ENCODE measurements around the gene VAV1.

Gene VAV1, protein sequence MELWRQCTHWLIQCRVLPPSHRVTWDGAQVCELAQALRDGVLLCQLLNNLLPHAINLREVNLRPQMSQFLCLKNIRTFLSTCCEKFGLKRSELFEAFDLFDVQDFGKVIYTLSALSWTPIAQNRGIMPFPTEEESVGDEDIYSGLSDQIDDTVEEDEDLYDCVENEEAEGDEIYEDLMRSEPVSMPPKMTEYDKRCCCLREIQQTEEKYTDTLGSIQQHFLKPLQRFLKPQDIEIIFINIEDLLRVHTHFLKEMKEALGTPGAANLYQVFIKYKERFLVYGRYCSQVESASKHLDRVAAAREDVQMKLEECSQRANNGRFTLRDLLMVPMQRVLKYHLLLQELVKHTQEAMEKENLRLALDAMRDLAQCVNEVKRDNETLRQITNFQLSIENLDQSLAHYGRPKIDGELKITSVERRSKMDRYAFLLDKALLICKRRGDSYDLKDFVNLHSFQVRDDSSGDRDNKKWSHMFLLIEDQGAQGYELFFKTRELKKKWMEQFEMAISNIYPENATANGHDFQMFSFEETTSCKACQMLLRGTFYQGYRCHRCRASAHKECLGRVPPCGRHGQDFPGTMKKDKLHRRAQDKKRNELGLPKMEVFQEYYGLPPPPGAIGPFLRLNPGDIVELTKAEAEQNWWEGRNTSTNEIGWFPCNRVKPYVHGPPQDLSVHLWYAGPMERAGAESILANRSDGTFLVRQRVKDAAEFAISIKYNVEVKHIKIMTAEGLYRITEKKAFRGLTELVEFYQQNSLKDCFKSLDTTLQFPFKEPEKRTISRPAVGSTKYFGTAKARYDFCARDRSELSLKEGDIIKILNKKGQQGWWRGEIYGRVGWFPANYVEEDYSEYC

DNA sequence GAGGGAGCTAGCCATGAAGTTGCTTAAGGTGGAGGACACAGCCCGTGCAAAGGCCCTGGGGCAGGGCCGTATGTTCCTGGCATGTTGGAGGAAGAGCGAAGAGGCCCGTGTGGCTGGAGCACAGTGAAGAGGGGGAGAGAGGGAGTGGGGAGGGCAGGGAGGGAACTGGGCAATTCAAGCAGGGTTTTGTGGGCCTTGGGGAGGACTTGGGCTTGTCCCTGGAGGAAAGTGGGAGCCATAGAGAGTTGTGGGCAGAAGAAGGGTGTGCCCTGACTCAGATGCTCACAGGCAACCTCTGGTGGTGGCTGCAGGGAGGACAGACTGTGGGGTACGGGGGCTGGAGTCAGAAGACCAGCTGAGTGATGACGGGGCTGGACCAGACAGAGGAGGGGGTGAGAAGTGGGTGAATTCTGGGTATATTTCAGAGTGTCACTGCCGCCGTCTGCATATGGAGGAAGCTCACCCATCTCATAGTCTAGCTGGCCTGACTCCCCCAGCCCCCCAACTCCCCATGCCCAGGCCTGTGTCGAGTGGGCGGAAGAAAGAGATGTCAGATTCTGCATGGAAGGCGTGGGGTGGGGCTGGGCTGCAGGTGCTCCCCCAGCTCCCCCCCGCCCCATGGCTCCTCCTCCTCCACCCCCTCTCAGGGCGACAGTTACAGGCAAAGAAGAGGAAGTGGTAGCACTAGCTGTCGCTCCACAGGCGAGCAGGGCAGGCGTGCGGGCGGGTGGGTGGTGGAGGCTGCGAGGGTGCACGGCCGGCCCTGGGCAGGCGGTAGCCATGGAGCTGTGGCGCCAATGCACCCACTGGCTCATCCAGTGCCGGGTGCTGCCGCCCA, at the start of gene VAV1:
TSS of gene VAV1 (plus strand) at position 681 of the 838 bp plus-strand sequence. CDS start at position 781, 100 bp downstream.
- no peaks in the 10 kb centered on the region for H3K9me3 ChIP-seq (ENCODE audit: low read length)
- no peak within 1 kb of the TSS for H3K27ac ChIP-seq (ENCODE audit: low read depth, low read length)
- no peak within 1 kb of the TSS for H3K9ac ChIP-seq (ENCODE audit: low read length)
- no peaks in the 10 kb centered on the region for H3K36me3 ChIP-seq (ENCODE audit: insufficient read depth, low read length)
- H3K27me3 ChIP-seq (ENCODE audit: control insufficient read depth in 1 of 2, insufficient read depth in 2 of 2, low read length in 2 of 2): peaks cover 9 to 20% of the 10 kb centered on the region in 2 donors
- no peaks in the 10 kb centered on the region for H3K4me1 ChIP-seq (ENCODE audit: insufficient read depth, low read length)
- H3K4me3 ChIP-seq (ENCODE audit: low read depth in 1 of 2, low read length in 2 of 2): peak within 1 kb of the TSS; percentile 14 to 20

DNA sequence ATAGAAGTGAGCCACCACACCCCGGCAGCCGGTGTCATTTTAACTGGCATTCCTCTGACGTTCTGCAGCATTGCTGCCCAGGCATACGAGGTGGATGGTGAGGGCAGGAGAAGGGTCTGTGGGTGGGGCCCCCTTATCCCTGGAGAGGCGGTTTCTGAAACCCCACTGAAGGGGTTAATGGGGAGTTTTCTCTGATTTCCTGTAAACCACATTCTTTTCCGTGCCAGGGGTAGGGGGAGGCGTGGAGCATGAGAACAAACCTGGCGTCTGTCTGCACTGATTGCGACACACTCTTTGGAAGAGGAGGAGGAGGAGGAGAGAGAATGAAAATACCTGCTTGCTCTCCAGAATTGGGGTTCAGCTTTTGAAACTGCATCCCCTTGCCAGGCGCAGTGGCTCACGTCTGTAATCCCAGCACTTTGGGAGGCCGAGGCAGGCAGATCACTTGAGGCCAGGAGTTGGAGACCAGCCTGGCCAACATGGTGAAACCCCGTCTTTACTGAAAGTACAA, 49.3 kb upstream of the VAV1 start:
- no peaks in the 10 kb centered on the region for H3K36me3 ChIP-seq (ENCODE audit: insufficient read depth, low read length)
- H3K9me3 ChIP-seq (ENCODE audit: low read length): no peaks in the 10 kb centered on the region
- no peak overlapping the region for H3K9ac ChIP-seq (ENCODE audit: low read length)
- H3K27ac ChIP-seq (ENCODE audit: low read depth, low read length): no peak overlapping the region
- H3K4me3 ChIP-seq (ENCODE audit: low read depth in 1 of 2, low read length in 2 of 2): peak overlapping the region in 1 of 2 donors; percentile 18
- H3K4me1 ChIP-seq (ENCODE audit: insufficient read depth, low read length): no peaks in the 10 kb centered on the region
- no peaks in the 10 kb centered on the region for H3K27me3 ChIP-seq (ENCODE audit: control insufficient read depth in 1 of 2, insufficient read depth in 2 of 2, low read length in 2 of 2)

DNA sequence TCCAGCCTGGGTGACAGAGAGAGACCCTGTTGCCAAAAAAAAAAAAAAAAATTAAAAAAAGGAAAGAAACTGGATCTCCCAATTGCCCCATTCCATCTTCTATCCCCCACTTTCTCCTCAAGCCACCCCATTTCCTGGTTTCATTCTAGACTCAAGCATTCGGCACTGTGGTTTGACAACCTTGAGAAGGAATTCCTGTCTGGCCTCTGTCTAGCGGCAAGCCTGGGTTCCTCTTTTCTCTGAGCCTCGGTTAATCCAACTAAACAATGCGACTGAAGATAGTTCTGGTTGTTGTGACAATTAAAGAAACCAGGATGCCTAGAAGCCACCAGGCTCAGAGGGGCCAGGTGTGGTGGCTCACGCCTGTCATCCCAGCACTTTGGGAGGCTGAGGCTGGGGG, 48.8 kb upstream of the VAV1 start:
- H3K9ac ChIP-seq (ENCODE audit: low read length): no peak overlapping the region
- H3K27me3 ChIP-seq (ENCODE audit: control insufficient read depth in 1 of 2, insufficient read depth in 2 of 2, low read length in 2 of 2): no peaks in the 10 kb centered on the region
- H3K4me1 ChIP-seq (ENCODE audit: insufficient read depth, low read length): no peaks in the 10 kb centered on the region
- H3K4me3 ChIP-seq (ENCODE audit: low read depth in 1 of 2, low read length in 2 of 2): no peak overlapping the region
- H3K9me3 ChIP-seq (ENCODE audit: low read length): no peaks in the 10 kb centered on the region
- no peaks in the 10 kb centered on the region for H3K36me3 ChIP-seq (ENCODE audit: insufficient read depth, low read length)
- H3K27ac ChIP-seq (ENCODE audit: low read depth, low read length): no peak overlapping the region

DNA sequence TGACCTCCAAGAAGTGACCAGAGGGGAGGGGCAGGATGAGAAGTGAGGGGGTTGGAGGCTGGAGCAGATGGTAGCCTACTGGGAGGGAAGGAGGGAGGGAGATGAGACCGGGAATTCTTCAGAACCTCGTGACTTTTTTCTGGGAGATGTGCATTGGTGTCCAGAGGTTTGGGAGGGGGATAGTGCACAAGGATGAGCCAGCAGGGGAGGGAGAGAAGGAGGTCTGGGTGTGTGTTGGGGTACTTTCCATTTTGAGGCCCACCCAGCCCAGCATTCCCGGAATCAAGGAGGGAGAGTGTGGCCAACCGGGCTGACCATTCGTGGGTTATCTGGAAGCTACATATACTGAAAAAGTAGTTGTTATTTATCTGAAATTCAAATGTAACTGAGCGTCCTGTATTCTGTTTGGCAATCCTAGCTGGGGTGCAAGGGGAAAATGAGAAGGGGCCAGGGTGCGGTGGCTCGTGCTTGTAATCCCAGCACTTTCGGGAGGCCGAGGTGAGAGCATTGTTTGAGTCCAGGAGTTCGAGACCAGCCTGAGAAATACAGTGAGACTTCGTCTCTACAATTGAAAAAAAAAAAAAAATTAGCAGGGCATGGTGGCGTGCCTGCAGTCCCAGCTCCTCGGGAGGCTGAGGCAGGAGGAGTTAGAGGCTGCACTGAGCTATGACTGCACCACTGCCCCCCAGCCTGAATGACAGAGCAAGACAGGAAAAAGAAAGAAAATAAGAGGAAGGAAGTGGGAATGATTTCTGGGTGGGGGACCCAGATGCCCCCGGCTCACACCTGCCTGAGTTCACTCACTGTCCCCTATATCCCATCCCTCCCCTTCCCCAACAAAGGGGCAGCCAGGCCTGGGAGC, 47.6 kb upstream of the VAV1 start:
- Histone ChIP-seq H3K27me3 (ENCODE audit: control insufficient read depth in 1 of 2, insufficient read depth in 2 of 2, low read length in 2 of 2) (no peaks in the 10 kb centered on the region), H3K4me1 (ENCODE audit: insufficient read depth, low read length) (no peaks in the 10 kb centered on the region), H3K36me3 (ENCODE audit: insufficient read depth, low read length) (no peaks in the 10 kb centered on the region), H3K27ac (ENCODE audit: low read depth, low read length) (no peak overlapping the region), H3K9ac (ENCODE audit: low read length) (no peak overlapping the region), H3K4me3 (ENCODE audit: low read depth in 1 of 2, low read length in 2 of 2) (no peak overlapping the region), H3K9me3 (ENCODE audit: low read length) (no peaks in the 10 kb centered on the region)

DNA sequence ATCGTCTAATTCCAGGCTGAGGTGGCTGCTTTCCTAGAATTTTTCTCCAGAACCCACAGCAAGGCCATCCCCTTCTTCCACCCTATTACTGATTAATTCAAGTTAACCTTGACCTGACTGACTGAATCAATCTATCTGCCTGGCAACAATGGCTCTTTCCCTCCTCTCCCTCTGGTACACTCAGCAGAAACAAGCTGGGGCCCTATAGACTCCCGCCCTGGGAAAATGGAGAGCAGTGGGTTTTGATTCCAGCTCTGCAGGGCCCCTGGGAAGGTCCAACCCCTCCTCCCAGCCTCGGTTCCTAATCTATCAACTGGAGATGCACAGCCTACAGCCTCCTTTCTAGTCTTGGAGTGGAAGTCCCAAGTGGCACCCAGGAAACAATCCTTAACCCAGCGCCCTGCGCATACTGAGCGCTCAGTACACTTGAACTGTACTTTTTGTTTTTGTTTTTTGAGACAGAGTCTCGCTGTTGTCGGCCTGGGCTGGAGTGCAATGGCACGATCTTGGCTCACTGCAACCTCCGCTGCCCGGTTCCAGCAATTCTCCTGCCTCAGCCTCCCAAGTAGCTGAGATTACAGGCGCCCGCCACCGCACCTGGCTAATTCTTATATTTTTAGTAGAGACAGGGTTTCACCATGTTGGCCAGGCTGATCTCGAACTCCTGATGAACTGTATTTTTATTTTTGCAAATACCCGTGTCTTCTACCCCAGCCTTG, 46.8 kb upstream of the VAV1 start:
- no peaks in the 10 kb centered on the region for H3K27me3 ChIP-seq (ENCODE audit: control insufficient read depth in 1 of 2, insufficient read depth in 2 of 2, low read length in 2 of 2)
- no peaks in the 10 kb centered on the region for H3K4me1 ChIP-seq (ENCODE audit: insufficient read depth, low read length)
- no peak overlapping the region for H3K9ac ChIP-seq (ENCODE audit: low read length)
- no peak overlapping the region for H3K27ac ChIP-seq (ENCODE audit: low read depth, low read length)
- no peak overlapping the region for H3K4me3 ChIP-seq (ENCODE audit: low read depth in 1 of 2, low read length in 2 of 2)
- H3K36me3 ChIP-seq (ENCODE audit: insufficient read depth, low read length): no peaks in the 10 kb centered on the region
- H3K9me3 ChIP-seq (ENCODE audit: low read length): no peaks in the 10 kb centered on the region

DNA sequence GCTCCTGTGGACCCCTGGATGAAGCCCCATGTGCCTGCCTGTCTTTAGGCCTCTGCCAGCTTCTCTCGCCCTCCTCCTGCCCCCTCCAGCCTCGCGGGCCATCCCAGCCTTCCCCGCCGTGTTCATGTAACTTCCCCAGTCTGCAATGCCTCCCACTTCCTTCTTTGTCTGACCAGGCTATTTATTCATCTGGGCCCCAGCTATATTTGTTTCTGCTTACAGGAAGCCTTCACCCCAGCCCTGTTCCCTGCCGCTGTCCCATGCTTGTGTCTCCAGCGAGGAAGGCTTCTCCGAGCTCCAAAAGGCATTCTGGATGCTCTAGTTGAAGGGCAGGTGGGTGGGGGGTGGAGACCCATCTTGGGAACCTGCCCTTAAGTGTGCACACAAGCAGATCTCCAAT, 44.2 kb upstream of the VAV1 start:
- H3K4me3 ChIP-seq (ENCODE audit: low read depth in 1 of 2, low read length in 2 of 2): no peak overlapping the region
- peaks cover 15% of the 10 kb centered on the region for H3K36me3 ChIP-seq (ENCODE audit: insufficient read depth, low read length)
- H3K9ac ChIP-seq (ENCODE audit: low read length): no peak overlapping the region
- no peak overlapping the region for H3K27ac ChIP-seq (ENCODE audit: low read depth, low read length)
- no peaks in the 10 kb centered on the region for H3K27me3 ChIP-seq (ENCODE audit: control insufficient read depth in 1 of 2, insufficient read depth in 2 of 2, low read length in 2 of 2)
- H3K9me3 ChIP-seq (ENCODE audit: low read length): no peaks in the 10 kb centered on the region
- no peaks in the 10 kb centered on the region for H3K4me1 ChIP-seq (ENCODE audit: insufficient read depth, low read length)

DNA sequence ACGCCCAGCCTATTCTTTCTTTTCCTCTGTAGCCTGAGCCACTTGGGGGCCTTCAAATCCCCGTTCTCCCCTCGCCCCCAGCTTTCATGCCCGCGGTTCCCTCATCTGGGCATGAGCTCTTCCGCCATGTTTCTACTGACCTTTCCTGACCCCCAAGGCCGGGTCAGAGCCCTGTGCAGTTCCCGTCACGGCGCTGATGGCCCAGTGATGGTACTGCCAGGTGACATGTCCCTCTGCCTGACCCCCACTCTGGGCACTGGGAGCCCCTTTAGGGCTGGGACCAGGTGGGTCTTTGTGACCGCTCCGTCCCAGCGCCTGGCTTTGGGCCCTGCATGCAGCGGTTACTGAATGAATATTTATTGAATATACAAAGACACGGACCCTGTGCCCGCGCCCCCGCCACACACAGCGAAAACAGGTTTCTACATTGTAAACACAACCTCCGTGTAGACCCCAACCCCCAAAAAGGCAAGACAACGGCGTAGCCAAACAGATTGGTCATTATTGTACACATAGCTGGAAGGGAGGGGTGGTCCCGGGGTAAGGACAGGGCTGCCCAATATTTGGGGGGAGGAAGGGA, 42.8 kb upstream of the VAV1 start:
- H3K27me3 ChIP-seq (ENCODE audit: control insufficient read depth in 1 of 2, insufficient read depth in 2 of 2, low read length in 2 of 2): no peaks in the 10 kb centered on the region
- no peak overlapping the region for H3K9ac ChIP-seq (ENCODE audit: low read length)
- H3K4me3 ChIP-seq (ENCODE audit: low read depth in 1 of 2, low read length in 2 of 2): no peak overlapping the region
- peaks cover 15% of the 10 kb centered on the region for H3K36me3 ChIP-seq (ENCODE audit: insufficient read depth, low read length)
- H3K27ac ChIP-seq (ENCODE audit: low read depth, low read length): no peak overlapping the region
- no peaks in the 10 kb centered on the region for H3K9me3 ChIP-seq (ENCODE audit: low read length)
- H3K4me1 ChIP-seq (ENCODE audit: insufficient read depth, low read length): no peaks in the 10 kb centered on the region

DNA sequence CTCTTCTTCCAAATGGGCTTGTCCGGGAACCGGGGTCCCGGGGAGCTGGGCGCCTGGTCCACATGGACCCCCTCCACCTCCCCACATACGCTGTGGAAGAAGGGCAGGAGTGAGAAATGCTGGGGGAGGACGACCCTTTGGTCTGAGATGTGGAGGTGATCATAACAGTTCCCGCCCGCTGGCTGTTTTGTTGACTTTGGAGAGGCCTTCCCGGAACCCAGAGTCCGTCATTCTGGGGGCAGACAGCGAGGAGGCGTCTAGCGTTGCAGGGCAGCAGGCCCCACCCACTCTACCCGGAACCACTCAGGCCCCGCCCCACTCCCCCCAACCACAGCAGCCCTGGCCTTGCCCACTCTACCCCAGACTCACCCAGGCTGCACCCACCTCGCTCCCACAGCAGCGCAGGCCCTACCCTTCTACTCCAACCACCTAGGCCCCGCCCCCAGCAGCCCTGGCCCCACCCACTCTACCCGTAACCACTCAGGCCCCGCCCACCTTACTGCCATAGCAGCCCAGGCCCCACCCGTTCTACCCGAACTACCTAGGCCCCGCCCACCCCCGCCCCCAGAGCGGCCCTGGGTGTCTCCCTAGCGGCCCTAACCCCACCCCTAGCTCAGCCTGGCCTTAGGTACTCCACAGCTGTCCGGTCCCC, 42.2 kb upstream of the VAV1 start:
- no peaks in the 10 kb centered on the region for H3K27me3 ChIP-seq (ENCODE audit: control insufficient read depth in 1 of 2, insufficient read depth in 2 of 2, low read length in 2 of 2)
- no peak overlapping the region for H3K27ac ChIP-seq (ENCODE audit: low read depth, low read length)
- H3K9ac ChIP-seq (ENCODE audit: low read length): no peak overlapping the region
- H3K4me1 ChIP-seq (ENCODE audit: insufficient read depth, low read length): peaks cover 3% of the 10 kb centered on the region
- peaks cover 15% of the 10 kb centered on the region for H3K36me3 ChIP-seq (ENCODE audit: insufficient read depth, low read length)
- no peak overlapping the region for H3K4me3 ChIP-seq (ENCODE audit: low read depth in 1 of 2, low read length in 2 of 2)
- no peaks in the 10 kb centered on the region for H3K9me3 ChIP-seq (ENCODE audit: low read length)

DNA sequence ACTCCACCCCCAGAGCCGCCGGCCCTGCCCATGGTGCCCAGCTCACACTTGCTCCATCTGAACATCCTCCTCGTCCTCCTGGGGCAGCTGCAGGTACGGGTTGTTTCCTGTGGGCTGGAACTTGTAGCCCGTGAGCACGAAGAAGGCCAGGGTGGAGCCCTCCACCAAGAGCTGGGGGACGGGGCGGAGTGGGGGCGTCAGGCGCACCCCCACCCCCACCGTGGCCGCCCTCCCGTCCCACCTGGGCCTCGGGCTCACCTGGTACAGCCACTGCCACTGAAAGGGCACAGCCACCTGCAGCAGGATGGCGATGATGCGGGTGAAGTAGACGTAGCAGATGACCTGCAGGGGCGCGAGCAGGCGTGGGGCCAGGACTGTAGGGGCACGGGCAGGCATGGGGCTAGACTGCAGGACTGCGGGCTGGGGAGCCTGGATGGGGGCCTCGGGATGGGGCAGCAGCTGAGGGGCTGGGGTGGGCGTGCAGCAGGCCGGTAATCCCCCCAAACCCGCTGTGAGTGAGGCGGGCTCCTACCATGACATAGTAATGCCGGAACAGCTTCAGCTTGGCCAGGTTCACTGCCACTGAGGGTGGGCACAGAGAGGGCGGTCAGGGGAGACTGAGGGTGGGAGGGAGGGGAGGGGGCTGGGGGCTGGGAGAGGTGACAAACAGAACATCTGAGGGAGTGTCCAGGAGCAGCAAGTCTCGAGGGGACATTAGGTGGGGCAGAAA, 41.4 kb upstream of the VAV1 start:
- Histone ChIP-seq H3K9me3 (ENCODE audit: low read length) (no peaks in the 10 kb centered on the region), H3K27ac (ENCODE audit: low read depth, low read length) (no peak overlapping the region), H3K4me3 (ENCODE audit: low read depth in 1 of 2, low read length in 2 of 2) (no peak overlapping the region), H3K36me3 (ENCODE audit: insufficient read depth, low read length) (peaks cover 15% of the 10 kb centered on the region), H3K27me3 (ENCODE audit: control insufficient read depth in 1 of 2, insufficient read depth in 2 of 2, low read length in 2 of 2) (no peaks in the 10 kb centered on the region), H3K4me1 (ENCODE audit: insufficient read depth, low read length) (peaks cover 11% of the 10 kb centered on the region), H3K9ac (ENCODE audit: low read length) (no peak overlapping the region)
